Trophoblast cell (in vitro differentiated cells and primary cell): Measurements from ENCODE around the gene EXD3.

Source experiments
- DNase-seq, 2 donors: peaks; one replicate each; pipeline ENCODE4 v3.0.0-alpha.2; 2016
- H2AFZ ChIP-seq: 2 replicates; pipeline ENCODE4 v1.6.1; 2013; ENCODE audit warnings: low read length, moderate library complexity, mild to moderate bottlenecking; ENCODE audit not compliant: insufficient read depth, poor library complexity
- H2AK5ac ChIP-seq: 2 replicates; pipeline ENCODE4 v1.6.1; 2013; ENCODE audit warnings: mild to moderate bottlenecking, low read length
- H2BK120ac ChIP-seq: 2 replicates; pipeline ENCODE4 v1.6.1; 2013; ENCODE audit warnings: low read length, mild to moderate bottlenecking, moderate library complexity; ENCODE audit not compliant: insufficient read depth, poor library complexity
- H2BK12ac ChIP-seq: 2 replicates; pipeline ENCODE4 v1.6.1; 2013; ENCODE audit warnings: mild to moderate bottlenecking, low read length, moderate library complexity
- H2BK5ac ChIP-seq: 2 replicates; pipeline ENCODE4 v1.6.1; 2013; ENCODE audit warnings: low read length, low read depth, moderate library complexity, mild to moderate bottlenecking; ENCODE audit not compliant: poor library complexity
- H3K14ac ChIP-seq: 2 replicates; pipeline ENCODE4 v1.6.1; 2013; ENCODE audit warnings: mild to moderate bottlenecking, low read length
- H3K18ac ChIP-seq: 2 replicates; pipeline ENCODE4 v1.6.1; 2013; ENCODE audit warnings: mild to moderate bottlenecking, low read length
- H3K23ac ChIP-seq: 2 replicates; pipeline ENCODE4 v1.6.1; 2013; ENCODE audit warnings: low read length
- H3K27ac ChIP-seq: 2 replicates; pipeline ENCODE4 v1.5.1; 2013; ENCODE audit warnings: low read depth, mild to moderate bottlenecking, inconsistent platforms, low read length, moderate library complexity
- H3K27me3 ChIP-seq: 2 replicates; pipeline ENCODE4 v1.6.1; 2013; ENCODE audit warnings: inconsistent platforms, mild to moderate bottlenecking, low read length, moderate library complexity; ENCODE audit not compliant: insufficient read depth
- H3K36me3 ChIP-seq, 2 experiments: 1 replicate in 1 of 2; 2 replicates in 1 of 2; pipeline ENCODE4 v1.6.1; 2013; ENCODE audit warnings: low read length in 2 of 2, mild to moderate bottlenecking in 2 of 2, moderate library complexity in 1 of 2; ENCODE audit not compliant: insufficient read depth in 2 of 2, control insufficient read depth in 1 of 2
- H3K4ac ChIP-seq: 2 replicates; pipeline ENCODE4 v1.6.1; 2013; ENCODE audit warnings: low read depth, mild to moderate bottlenecking, low read length, moderate library complexity
- H3K4me1 ChIP-seq, 2 experiments: 1 replicate in 1 of 2; 2 replicates in 1 of 2; pipeline ENCODE4 v1.6.1; 2013; ENCODE audit warnings: low read length in 2 of 2, mild to moderate bottlenecking in 2 of 2, moderate library complexity in 1 of 2; ENCODE audit not compliant: insufficient read depth in 2 of 2, control insufficient read depth in 1 of 2
- H3K4me2 ChIP-seq: 2 replicates; pipeline ENCODE4 v1.6.1; 2013; ENCODE audit warnings: inconsistent platforms, mild to moderate bottlenecking, low read length, moderate library complexity
- H3K4me3 ChIP-seq: 2 replicates; pipeline ENCODE4 v1.5.1; 2013; ENCODE audit warnings: mild to moderate bottlenecking, low read depth, low read length, inconsistent platforms
- H3K79me1 ChIP-seq: one replicate; pipeline ENCODE4 v1.6.1; 2013; ENCODE audit warnings: low read length
- H3K79me2 ChIP-seq: 2 replicates; pipeline ENCODE4 v1.6.1; 2013; ENCODE audit warnings: low read length, mild to moderate bottlenecking; ENCODE audit not compliant: control insufficient read depth, insufficient read depth, poor library complexity
- H3K9ac ChIP-seq: 2 replicates; pipeline ENCODE4 v1.6.1; 2013; ENCODE audit warnings: mild to moderate bottlenecking, low read length
- H3K9me3 ChIP-seq: 2 replicates; pipeline ENCODE4 v1.6.1; 2013; ENCODE audit warnings: low read depth, mild to moderate bottlenecking, control low read depth, inconsistent platforms, low read length; ENCODE audit not compliant: insufficient read depth
- H4K12ac ChIP-seq: 2 replicates; pipeline ENCODE4 v1.6.1; 2013; ENCODE audit warnings: low read depth, mild to moderate bottlenecking, low read length, moderate library complexity
- H4K8ac ChIP-seq: 2 replicates; pipeline ENCODE4 v1.6.1; 2013; ENCODE audit warnings: low read depth, mild to moderate bottlenecking, low read length, moderate library complexity
- H4K91ac ChIP-seq: one replicate; pipeline ENCODE4 v1.6.1; 2013; ENCODE audit warnings: low read depth, mild to moderate bottlenecking, low read length, moderate library complexity
- WGBS: extraction: QIAGEN DNeasy Blood & Tissue Kit; methylation state at CpG from one replicate; pipeline ENCODE4 v1.1.7; 2013; ENCODE audit warnings: missing lambda C conversion rate; ENCODE audit not compliant: insufficient read length, insufficient coverage; ENCODE audit errors: extremely low coverage; 5-methylcytosine and 5-hydroxymethylcytosine counted together

EXD3 gene

GRCh38 chr9:137367506-137368430, 55.2 kb downstream of the EXD3 start:
- no CpG with 5 or more reads among the region's 38 CpGs for WGBS
- H3K27ac ChIP-seq, result no peak overlapping the region
- H2BK5ac ChIP-seq, result no peak overlapping the region
- no peaks in the 10 kb centered on the region for H3K27me3 ChIP-seq
- H4K12ac ChIP-seq, result no peak overlapping the region
- no peak overlapping the region for H2AK5ac ChIP-seq
- H4K8ac ChIP-seq, result no peak overlapping the region
- H3K9me3 ChIP-seq, result peaks cover 12% of the 10 kb centered on the region
- H3K36me3 ChIP-seq, result no peaks in the 10 kb centered on the region
- no peak overlapping the region for H2BK120ac ChIP-seq
- H3K9ac ChIP-seq, result no peak overlapping the region
- no peak overlapping the region for H3K23ac ChIP-seq
- H3K79me2 ChIP-seq, result no peaks in the 10 kb centered on the region
- H2BK12ac ChIP-seq, result no peak overlapping the region
- no peaks in the 10 kb centered on the region for H3K4me1 ChIP-seq
- no peak overlapping the region for H3K4me2 ChIP-seq
- no peaks in the 10 kb centered on the region for H3K79me1 ChIP-seq
- H3K18ac ChIP-seq, result no peak overlapping the region
- no peak overlapping the region for H2AFZ ChIP-seq
- no peak overlapping the region for H3K4me3 ChIP-seq
- H4K91ac ChIP-seq, result no peak overlapping the region
- no peak overlapping the region for H3K4ac ChIP-seq
- no peak for DNase-seq
- H3K14ac ChIP-seq, result no peak overlapping the region

DNA sequence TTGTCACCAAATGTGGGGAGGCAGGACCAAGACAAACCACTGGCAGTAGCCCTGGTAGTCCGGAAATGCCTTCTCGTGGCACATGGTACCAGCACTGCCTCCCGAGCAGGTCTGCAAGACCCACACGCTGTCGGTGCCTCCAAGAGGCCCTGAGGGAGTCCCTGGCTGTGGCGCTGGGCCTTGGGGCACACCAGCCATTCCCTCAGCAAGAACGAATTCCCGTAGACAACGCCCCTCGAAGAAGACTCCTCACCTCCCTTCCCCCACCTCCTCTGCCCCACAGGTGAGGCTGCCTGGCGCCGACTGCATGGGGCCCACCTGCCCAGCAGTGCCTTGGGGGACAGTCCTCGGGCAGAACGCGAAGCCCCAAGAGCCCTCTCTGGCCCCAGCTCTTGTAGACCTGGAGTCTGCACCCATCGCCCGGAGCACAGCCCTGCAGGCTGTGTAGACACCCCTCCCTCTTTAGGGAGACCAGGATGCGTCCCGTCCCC, 56.0 kb downstream of the EXD3 start:
- H2BK120ac ChIP-seq, result no peak overlapping the region
- H4K12ac ChIP-seq, result no peak overlapping the region
- H4K8ac ChIP-seq, result no peak overlapping the region
- H2AFZ ChIP-seq, result no peak overlapping the region
- H3K36me3 ChIP-seq, result no peaks in the 10 kb centered on the region
- H3K14ac ChIP-seq, result no peak overlapping the region
- H3K23ac ChIP-seq, result no peak overlapping the region
- no peak overlapping the region for H4K91ac ChIP-seq
- H3K79me1 ChIP-seq, result no peaks in the 10 kb centered on the region
- H3K27me3 ChIP-seq, result no peaks in the 10 kb centered on the region
- no peak overlapping the region for H3K18ac ChIP-seq
- peaks cover 12% of the 10 kb centered on the region for H3K9me3 ChIP-seq
- no peak overlapping the region for H3K4ac ChIP-seq
- WGBS, result no CpG with 5 or more reads among the region's 19 CpGs
- H2AK5ac ChIP-seq, result no peak overlapping the region
- H3K27ac ChIP-seq, result no peak overlapping the region
- no peak overlapping the region for H3K9ac ChIP-seq
- H3K4me3 ChIP-seq, result no peak overlapping the region
- H3K79me2 ChIP-seq, result no peaks in the 10 kb centered on the region
- no peaks in the 10 kb centered on the region for H3K4me1 ChIP-seq
- H2BK12ac ChIP-seq, result no peak overlapping the region
- H2BK5ac ChIP-seq, result no peak overlapping the region
- H3K4me2 ChIP-seq, result no peak overlapping the region
- DNase-seq, result no peak

- no peak overlapping the region for H3K4me2 ChIP-seq
- no peaks in the 10 kb centered on the region for H3K4me1 ChIP-seq
- no peak overlapping the region for H3K9ac ChIP-seq
- H3K36me3 ChIP-seq, result no peaks in the 10 kb centered on the region
- H2AK5ac ChIP-seq, result no peak overlapping the region
- no peak overlapping the region for H2BK5ac ChIP-seq
- no peaks in the 10 kb centered on the region for H3K79me1 ChIP-seq
- no peaks in the 10 kb centered on the region for H3K79me2 ChIP-seq
- no peak overlapping the region for H3K4ac ChIP-seq
- no peak overlapping the region for H3K27ac ChIP-seq
- H4K8ac ChIP-seq, result no peak overlapping the region
- no peak for DNase-seq
- WGBS, result no CpG with 5 or more reads among the region's 17 CpGs
- H4K91ac ChIP-seq, result no peak overlapping the region
- no peak overlapping the region for H4K12ac ChIP-seq
- no peak overlapping the region for H3K18ac ChIP-seq
- H3K27me3 ChIP-seq, result no peaks in the 10 kb centered on the region
- no peak overlapping the region for H3K23ac ChIP-seq
- H3K9me3 ChIP-seq, result peaks cover 12% of the 10 kb centered on the region
- H2AFZ ChIP-seq, result no peak overlapping the region
- H3K14ac ChIP-seq, result no peak overlapping the region
- no peak overlapping the region for H3K4me3 ChIP-seq
- H2BK12ac ChIP-seq, result no peak overlapping the region
- no peak overlapping the region for H2BK120ac ChIP-seq
These were observed 56.5 kb downstream of the EXD3 start for GRCh38 chr9:137366445-137366810.

DNA sequence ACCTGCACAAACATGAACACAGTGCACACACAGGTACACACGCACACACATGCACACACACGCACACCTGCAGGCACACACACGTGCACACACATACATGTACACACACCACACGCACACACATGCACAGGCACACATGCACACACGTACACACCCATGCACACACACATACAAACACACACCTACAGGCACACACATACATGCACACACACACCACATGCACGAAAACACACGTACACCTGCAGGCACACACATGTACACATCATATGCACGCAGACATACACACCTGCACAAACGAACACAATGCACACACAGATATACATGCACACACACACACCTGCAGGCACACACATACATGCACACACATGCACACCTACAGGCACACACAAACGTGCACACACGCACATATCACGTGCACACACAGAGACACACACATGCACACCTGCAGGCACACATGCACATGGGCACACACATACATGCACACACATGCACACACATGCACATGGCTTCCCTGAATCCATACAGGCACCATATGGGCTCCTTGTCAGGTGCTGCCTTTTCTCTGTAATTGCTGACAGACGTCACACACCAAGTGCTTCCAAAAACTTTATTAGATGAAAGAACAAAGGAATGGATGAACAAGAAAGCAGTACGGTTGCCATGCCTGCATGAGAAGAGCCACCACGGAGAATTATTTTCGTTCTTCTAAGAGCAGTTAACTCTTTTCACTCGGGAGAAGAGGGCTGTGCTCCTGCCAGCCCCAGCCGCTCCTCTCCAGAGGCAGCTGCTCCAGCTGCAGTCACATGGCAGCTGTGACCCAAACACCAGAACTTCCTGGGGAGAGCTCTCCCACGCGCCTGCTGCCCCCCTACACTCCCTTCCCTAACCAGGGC, 57.2 kb downstream of the EXD3 start:
- H4K91ac ChIP-seq, result no peak overlapping the region
- H4K8ac ChIP-seq, result no peak overlapping the region
- no peaks in the 10 kb centered on the region for H3K79me2 ChIP-seq
- H2AK5ac ChIP-seq, result no peak overlapping the region
- no CpG with 5 or more reads among the region's 20 CpGs for WGBS
- H2BK120ac ChIP-seq, result no peak overlapping the region
- H3K4ac ChIP-seq, result no peak overlapping the region
- no peak overlapping the region for H3K18ac ChIP-seq
- DNase-seq, result no peak
- H2BK5ac ChIP-seq, result no peak overlapping the region
- peak overlapping the region; percentile 1 for H3K4me3 ChIP-seq
- H3K9ac ChIP-seq, result no peak overlapping the region
- H3K9me3 ChIP-seq, result peaks cover 12% of the 10 kb centered on the region
- H3K79me1 ChIP-seq, result no peaks in the 10 kb centered on the region
- H3K27ac ChIP-seq, result no peak overlapping the region
- no peak overlapping the region for H3K14ac ChIP-seq
- no peak overlapping the region for H2AFZ ChIP-seq
- H2BK12ac ChIP-seq, result no peak overlapping the region
- H3K23ac ChIP-seq, result peak overlapping the region; percentile 34
- H3K27me3 ChIP-seq, result no peaks in the 10 kb centered on the region
- H3K4me1 ChIP-seq, result no peaks in the 10 kb centered on the region
- H3K4me2 ChIP-seq, result no peak overlapping the region
- no peak overlapping the region for H4K12ac ChIP-seq
- H3K36me3 ChIP-seq, result no peaks in the 10 kb centered on the region
